Measurements from ENCODE around the gene CPZ.
"Not testable (repeated sequence)": the region's sequence is repeated elsewhere in the genome, so short reads cannot be mapped to it uniquely, and the experiment has no call there.

The CPZ gene

DNA sequence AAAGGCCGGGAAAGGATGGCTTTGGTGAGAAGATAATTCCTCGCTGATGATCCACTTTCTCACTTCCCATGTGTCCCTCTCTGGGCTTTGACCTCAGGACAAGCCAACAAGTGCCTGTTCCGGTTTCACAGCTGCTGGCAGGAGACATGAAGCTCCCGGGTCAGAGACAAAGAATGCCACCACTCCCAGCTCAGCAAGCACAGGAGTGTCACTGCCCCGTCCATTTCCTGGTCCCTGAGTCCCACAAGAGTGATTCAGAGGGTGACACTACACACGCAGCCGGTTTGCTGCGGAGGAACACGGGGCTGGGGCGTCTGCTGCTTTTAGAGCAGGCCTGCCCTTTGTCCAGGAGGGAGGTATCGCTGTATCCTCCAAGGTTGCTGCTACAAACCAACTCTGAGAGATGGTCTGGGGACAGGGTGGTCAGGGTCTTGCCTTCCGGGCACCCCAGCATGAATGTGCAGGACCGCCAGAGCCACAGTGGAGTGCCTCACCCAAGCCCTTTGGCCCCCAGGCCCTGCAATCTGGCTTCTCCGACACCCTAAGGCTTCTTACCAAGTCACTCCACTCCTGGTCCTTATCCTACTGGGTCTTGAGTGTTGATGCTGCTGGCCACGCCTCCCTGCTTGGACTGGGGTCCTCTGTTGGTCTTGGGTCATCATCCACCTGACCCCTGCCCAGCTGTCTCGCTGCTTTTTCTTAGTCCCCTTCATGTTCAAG, 49.5 kb downstream of the CPZ start:
- DNase-seq = no peak

DNA sequence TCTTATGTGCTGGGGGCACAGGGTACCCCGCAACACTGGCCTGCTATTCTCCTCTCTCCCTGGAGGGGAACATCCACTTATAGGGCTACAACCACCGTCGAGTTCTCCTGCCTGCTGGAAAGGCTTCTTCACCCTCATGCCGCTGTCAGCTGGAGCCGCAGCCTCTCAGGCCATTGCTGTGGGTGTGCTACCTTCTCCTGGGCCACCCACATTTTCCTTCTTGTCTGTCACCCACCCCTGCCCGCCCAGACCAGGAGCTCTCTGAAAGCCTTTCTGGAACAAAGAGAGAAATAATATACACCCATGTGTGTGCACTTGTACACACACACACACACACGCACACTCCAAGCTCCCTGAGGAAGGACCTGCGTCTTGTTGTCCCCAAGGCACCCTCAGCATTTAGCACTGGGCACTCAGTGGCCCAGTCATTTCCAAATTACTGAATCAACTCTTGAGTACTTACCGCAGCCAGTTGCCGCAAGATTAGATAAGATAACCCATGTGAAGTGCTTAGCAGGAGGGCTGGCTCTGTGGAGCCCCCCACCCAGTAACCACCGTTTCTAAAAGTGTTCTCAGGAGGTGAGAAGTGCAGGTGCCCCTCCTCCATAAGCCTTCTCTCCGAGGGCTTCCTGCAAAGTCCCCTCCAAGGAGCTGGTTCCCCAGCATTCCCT, 50.2 kb downstream of the CPZ start:
- DNase-seq = no peak

DNA sequence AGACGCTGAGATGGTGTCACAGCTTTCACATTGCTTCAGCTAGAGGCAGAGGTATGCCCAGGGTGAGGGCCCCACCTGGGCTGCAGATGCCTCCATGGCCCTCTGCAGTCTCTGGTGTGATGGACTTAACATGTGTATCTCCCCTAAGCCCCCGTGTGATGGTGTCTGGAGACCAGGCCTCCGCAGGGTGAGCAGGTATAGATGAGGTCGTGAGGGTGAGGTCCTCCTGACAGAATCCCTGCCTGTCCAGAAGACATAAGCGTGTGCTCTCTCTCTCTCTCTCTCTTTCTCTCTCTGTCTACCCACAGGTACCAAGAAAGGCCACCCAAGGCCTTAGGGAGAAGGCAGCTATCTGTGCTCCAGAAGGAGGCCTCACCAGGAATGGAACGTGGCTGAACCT, 50.9 kb downstream of the CPZ start:
- DNase-seq = no peak

DNA sequence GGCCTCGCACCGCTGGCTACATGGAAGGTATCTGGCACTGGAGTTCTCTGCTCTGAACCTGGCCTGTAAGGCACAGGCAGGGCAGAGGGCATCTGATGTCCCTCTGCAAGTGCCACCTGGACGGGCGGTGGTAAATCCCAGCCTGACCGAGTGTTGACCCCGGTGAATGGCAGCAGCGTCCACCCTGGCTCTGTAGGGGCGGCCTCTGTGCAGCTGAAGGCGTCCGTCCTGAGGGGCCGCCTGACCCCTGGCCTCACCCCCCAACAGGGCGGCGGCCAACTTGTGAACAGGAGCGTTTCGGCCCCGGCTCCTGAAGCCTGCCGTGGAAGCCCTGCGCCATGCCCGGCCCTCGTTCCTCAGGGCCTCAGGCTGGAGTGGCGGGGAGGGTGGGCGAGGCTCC, 51.4 kb downstream of the CPZ start:
- no peak for DNase-seq

DNA sequence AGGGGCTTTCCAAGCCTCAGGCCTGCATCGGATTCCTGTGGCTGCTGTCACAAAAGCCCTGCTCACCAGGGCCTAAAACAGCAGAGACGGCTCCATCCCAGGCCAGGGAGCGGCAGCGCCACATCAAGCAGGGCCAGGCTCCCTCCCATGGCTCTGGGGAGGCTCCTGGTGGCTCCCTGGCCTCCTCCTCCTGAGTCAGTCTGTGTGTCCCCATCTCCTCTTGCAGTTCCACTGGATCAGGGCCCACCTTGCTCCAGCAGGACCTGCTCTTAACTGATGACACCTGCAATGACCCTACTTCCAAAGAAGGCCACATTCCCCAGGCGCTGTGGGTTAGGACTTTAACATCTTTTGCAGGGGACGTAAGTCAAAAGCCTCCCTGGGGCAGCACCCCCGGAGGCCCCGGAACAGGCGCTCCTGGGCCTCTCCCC, 51.9 kb downstream of the CPZ start:
- no peak for DNase-seq

DNA sequence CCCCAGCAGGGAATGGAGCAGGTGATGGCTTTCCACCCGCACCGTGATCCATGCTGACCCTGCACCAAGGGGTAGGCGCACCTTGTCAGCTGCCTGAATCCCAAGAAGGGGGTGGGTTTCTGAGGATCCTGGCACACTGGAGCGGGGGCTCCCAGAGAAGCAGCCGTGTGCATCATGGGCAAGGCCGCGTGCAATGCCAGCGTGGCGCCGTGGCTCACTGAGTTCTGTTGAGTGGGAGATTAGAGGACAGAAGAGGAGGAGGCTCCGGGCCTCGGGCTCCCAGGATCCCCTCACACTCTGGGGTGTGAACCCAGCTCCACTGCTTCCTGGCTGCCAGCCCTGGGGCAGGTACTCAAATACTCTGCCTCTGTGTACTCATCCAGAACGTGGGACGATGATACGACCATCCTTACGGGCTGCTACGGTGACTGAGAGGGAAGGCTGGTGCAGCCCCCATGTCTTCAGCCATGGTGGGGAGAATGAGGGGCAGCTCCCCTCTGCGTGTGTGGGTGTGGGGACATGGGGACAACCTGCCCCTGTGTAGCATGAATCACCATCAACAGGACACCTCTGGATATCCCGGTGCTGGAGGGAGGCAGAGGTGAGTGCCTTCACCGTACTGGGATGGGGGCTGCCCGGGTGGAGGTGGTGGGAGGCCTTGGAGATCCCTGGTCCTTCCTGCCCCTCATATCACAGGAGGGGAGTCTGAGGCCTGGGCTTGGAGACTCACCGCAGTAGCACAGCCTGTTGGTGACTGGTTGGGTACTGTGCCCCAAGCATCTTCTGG, 52.6 kb downstream of the CPZ start:
- no peak for DNase-seq

DNA sequence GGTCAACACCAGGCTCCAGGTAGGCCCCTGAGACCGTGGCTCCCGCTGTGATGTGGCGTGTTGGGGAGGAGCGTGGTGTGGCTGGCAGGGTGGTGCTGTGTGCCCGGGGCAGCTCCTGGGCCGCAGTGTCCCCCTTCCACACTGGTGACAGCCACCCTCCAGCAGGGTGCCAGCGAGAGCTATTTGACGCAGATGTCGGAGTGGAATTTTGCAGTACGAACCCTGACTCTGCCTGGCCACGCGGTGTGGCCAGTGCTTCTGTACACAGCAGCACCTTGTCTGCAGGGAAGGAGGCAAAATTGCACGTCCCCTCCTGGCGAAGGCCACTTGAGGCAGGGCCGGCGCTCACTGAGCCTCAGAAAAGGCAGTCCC, 53.2 kb downstream of the CPZ start:
- no peak for DNase-seq

DNA sequence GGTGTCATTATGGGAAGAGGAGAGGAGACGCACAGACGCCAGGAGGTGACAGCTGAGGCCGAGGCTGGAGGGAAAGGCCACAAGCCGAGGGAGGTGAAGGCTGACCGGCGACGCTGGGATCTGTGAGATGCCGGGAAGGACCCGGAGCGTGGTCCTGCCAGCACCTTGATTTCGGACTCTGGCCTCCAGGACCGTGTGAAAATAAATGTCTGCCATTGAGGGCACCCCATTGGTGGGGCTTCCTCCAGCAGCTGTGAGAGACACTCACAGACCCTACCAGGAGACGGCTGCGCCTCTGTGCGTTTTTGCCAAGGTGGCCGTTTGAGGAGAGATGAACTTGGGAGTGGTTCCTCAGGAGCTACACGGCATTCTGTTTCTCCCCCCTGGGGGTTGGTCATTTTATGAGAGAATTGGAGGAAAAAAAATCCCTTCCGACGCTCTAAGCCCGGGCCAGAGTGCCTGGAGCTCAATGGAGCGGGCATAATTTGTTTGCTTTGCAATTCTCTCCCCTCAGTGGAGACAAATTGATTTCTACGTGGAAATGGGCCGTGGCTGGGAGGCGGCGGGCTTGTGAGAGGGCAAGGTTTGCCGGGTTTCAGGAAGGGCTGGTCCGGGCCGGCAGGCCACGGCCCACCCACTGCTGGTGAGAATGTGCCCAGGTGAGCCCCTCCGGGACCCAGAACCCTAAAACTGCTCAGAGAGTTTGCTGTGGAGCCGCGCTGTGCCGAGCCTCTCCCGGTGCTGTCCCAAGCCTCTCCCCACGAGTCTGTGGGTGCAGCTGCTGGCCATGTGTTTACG, 53.9 kb downstream of the CPZ start:
- DNase-seq = no peak

DNA sequence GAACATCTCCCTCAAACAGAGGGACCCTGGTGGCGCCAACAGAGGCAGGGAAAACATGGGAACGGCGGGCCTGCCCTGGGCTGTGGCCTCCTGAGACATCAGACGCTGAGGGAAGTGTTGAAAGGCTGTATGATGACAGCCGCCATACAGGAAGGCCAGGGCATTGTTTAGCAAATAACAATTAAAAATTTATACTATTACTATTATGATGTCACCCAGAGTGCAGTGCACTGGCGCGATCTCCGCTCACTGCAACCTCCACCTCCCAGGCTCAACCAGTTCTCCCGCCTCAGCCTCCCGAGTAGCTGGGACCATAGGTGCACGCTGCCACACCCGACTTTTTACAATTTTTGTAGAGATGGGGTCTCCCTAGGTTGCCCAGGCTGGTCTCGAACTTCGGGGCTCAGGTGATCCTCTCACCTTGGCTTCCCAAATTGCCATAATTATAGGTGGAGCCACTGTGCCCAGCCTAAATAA, 54.6 kb downstream of the CPZ start:
- DNase-seq = no peak

DNA sequence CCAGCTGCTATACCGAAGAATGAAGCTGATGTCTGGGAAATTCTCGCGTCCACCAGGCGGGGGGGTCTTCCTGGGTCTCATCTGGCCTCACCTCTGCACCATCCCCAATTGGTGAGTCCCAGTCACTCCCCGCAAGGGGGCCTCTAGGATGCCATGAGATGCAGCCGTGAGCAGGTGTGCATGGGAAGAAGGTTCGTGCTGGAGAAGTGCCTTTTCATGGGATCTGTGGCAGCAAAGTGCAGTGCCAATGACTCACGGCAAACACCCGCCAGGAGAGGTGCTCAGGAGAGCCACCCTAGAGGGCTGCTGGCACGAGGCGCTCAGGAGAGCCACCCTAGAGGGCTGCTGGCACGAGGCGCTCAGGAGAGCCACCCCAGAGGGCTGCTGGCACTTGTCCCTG, 55.1 kb downstream of the CPZ start:
- DNase-seq = no peak

DNA sequence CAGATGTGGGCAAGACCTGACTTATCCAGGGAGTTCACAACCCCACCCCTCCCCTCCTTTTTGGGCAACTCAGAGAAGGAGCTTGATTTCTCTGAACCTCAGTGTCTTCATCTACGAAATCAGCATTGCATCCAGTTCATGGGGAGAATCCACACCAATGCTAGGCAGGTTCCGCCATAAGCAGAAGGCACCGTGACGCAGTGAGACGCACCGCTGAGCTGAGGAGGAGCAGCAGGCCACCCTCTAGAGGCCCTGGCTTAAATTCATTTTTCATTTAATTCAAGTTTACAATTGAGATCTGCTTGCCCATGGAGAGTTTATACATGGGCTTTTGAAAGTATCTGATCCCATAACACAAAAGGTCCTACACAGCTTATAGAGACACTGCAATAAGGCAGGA, 55.7 kb downstream of the CPZ start:
- DNase-seq = no peak

DNA sequence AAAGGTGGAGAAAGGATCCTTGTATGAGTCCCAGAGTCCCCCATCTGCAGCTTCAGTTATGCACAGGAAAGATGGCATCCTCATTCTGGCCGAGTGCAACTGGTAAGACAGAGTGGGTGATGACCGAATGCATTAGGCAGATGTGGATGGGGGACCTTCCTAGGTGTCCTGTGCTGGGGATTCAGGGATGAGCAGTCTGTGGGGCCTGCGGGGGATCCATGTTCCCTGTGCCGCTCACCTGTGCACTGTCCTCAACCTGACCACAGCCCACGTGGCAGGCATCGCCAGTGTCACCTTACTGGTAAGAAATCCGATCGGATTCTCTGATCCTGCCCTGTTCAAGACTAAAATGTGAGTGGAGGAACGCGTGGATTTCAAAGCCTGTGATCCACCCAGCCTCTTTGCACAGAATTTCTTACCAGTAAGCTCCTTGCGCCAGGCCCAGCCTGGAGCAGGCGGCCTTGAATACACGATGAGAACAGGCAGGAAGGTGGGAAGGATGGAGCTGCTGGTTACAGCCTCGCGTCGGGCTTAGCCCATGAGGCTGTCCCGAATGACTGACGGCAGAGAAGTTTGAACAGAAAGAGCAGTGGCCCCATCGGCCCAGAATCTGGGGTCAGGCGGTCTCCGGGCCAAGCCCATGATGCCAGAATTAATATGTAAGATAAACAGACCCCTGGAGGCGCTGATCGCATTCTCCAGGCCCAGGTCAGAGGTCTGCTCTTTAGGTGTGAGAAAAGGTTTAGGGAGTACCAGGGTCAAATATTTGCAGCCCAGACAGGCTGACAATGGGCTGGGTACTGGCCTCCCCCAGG, 56.5 kb downstream of the CPZ start:
- DNase-seq = no peak

DNA sequence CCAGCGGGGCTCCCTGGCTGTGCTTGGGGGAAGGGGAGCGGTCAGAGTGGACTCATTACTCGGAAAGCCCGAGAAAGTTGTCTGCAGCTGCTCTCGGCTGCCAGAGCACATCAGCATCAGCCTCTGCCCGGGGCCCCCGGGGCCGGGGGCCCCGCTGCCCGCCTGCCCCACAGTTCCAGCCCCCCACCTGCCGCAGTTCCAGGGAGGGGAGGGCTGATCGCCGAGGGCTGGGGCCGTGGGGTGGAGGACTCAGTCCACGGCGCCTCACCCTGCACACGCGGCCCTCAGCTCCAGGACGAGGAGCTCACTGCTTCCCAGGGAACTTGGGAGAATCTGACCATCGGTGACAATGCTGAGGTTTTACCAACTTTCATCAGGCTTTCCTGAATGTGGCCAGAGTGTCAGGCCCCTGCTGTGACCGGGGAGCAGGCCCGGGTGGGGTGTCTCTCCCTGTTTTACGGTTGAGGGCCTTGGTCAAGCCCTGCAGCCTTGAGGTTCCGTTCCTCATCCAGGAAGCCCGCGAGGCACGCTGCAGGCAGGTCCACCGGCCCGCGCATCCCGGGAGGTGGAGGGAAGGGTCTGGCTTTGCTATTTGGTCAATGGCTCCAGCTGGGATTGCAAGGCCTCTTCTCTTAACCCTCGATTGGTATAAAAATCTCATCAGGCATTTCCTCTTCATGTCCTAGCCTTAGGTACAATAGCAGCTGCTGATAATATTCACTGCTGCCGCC, 57.2 kb downstream of the CPZ start:
- DNase-seq = no peak

DNA sequence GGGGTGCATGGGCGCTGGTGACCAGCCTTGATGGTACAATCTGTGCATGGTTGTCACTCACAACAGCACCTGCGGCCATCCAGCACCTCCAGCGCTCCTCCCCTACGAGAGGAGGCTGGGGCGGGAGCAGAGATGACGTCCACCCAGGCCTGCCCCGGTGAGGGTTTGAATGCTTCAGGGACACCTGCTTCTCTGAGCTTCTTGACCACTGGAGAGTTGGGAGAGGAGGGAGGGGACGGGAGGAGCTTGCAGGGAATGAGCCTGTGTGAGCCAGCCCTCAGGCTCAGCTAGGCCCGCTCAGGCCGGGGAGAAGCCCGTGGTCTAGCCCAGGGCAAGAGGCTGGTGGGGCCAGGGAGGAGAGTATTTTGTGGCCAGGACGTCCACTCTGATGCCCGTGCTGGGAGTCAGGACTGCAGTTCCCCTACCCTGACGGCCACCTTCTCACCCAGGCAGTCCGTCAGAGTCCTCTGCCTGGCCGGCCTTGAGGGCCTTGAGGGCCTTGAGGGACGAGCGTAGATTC, 59.2 kb downstream of the CPZ start:
- no peak for DNase-seq

DNA sequence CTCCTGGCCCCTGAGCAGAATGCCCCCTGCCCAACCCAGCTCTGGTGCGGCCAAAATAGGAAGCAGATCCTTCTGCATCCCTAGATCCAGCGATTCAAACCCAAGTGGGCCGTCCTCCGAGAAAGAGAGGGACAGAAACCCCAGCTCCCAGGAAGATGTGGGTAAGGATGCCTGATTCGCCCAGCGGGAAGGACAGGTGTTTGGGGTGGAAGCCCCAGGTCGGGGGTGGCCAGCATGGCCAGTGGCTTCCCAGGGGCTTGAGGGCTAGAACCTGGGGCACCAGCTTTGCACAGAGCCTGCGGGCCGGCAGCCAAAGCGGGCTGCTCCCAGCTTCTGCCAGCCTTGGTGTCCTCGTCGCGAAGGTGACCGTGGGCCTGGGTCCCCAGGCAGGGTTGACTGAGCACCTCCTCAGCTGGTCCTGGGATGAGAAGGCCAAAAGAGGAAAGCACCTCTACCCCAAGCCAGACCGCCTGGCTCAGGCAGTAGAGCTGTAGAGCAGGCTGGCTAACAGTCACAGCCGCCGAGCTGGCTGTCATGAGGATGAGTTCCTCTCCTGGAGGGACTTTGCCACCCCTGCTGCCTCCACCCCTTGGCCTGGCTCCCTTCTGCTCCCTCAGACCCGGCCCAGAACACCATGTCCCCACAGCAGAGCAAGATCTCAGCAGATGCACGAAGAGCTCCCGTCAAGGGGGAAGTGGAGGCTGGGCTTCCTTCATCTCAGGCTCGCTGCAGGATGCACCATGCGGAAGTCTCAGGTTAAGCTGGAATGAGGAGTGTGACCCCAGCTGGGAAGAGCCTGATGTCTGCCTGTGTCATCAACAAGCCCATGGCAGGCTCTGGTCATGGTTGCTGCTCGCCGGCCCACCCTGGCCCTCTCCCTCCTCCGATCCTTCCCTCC, 59.9 kb downstream of the CPZ start:
- no peak for DNase-seq

DNA sequence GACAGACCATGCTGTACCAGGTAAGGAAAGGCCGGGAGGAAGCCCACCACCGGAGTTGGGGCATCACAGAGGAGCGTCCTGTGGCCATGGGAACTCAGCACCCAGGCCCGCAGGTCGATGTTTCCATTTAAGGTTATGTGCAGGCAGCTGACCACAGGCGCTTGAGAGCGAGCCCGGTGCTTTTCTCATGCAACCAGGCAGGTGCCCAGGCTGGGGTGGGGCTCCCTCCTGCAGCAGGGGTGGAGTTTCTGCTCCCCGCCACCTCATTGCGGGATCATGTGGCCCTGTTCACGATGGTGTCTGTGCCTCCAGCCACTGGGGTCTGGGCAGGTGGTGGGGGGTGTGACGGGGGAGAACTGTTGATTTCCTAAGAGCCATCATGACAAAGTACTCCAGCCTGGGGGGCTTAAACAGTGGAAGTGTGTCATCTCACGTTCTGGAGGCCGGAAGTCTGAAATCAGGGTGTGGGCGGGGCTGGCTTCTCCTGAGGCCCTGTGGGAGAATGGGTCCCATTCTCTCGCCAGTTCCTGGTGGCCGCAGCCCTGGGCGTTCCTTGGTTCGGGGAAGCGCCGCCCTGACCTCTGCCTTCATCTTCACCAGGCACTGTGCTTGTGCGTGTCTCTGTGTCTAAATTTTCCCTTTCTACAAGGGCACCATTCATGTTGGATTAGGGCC, 60.9 kb downstream of the CPZ start:
- DNase-seq = no peak

DNA sequence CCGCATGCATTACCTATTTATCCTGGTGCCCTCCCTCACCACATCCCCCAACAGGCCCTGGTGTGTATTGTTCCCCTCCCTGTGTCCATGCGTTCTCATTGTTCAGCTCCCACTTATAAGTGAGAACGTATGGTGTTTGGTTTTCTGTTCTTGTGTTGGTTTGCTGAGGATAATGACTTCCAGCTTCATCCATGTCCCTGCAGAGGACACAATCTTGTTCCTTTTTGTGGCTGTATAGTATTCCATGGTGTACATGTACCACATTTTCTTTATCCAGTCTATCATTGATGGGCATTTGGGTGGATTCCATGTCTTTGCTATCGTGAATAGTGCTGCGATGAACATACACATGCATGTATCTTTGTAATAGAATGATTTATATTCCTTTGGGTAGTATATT, 61.6 kb downstream of the CPZ start:
- DNase-seq = not testable (repeated sequence)

DNA sequence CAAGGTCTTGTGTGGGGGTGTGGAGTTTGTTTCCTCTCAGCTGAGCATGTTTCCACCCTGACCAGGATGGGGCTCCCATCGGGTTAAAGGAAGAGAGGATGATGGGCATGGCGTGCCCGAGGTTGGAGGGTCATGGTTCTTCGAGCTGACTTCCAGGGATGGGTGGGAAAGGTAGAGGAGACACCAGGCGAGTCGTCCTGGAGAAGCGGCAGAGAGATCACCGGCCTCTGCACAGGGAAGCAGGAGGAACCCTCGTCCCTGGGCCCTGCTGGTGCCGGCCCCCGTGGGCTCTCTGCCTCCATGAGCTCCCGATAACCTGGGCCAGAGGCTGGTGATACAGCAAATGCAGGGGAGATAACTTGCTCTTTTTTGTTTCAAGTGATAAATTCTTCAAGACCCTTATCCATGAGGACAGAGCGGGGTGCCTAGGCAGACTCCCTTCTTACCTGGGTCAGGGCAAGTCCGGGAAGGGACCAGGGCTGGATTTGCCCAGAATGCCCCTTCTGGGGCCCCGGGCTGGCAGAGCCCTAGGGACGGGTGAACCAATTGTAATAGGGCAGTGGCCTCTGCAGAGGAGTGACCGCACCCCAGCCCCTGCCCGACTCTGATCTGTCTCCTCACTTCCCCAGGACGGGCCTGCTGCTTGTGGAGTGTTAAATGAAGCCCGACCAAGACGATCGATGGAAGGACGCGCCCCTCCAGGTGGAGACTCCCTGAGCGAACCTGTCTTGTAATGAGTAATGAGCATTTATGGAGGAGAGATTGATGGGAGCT, 63.0 kb downstream of the CPZ start:
- DNase-seq = no peak

DNA sequence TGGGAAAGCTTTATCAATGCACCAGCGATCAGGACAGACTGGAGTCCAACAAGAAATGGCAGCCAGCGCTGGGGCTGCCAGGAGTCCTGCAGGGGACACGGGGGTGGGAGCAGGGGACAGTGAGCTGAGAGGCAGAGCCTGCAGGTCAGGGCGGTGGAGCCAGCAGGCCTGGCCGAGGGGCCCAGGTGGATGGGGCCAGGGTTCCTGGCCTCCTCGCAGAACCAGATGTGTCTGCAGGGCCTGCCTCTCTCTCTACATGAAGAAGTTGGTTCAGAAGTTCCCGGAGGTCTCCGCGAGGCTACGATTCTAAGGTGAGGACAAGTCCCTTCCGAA, 63.6 kb downstream of the CPZ start:
- DNase-seq = no peak

All from bone marrow (tissue), 2 donors.